Activated T-helper 1 cell treated with anti-CD3 and anti-CD28 coated beads, Interleukin-12 subunit alpha, Interleukin-12 subunit beta, Interleukin-2, Interleukin-4 antibody, amounts not matched to agents 30 ng/mL and 10 ng/mL and 1 ng/mL, durations not matched to agents 14 hours and 24 hours and 36 hours (primary cell): ENCODE data around the gene SLC48A1. TPM values are rescaled to one million over a fixed set of nuclear protein-coding genes. Genes with fewer than 3 reads are reported as not detected.

ENCODE experiments used
- DNase-seq: peaks from one replicate; pipeline ENCODE4 v3.0.0; 2021; ENCODE audit warnings: low spot score
- H3K27ac Mint-ChIP-seq: one replicate; pipeline ENCODE4 v1.8.0; 2021; ENCODE audit warnings: mild to moderate bottlenecking, mixed read lengths
- H3K27me3 Mint-ChIP-seq: one replicate; pipeline ENCODE4 v1.8.0; 2022; ENCODE audit warnings: mild to moderate bottlenecking, moderate library complexity, mixed read lengths; ENCODE audit not compliant: insufficient read depth
- H3K36me3 Mint-ChIP-seq: one replicate; pipeline ENCODE4 v1.8.0; 2021; ENCODE audit warnings: low read depth, mixed read lengths
- H3K4me1 Mint-ChIP-seq: one replicate; pipeline ENCODE4 v1.8.0; 2021; ENCODE audit warnings: low read depth, mixed read lengths
- H3K4me3 Mint-ChIP-seq: one replicate; pipeline ENCODE4 v1.8.0; 2021; ENCODE audit warnings: mild to moderate bottlenecking, moderate library complexity, mixed read lengths
- H3K9me3 Mint-ChIP-seq: one replicate; pipeline ENCODE4 v1.8.0; 2021; ENCODE audit warnings: mixed read lengths
- intact Hi-C: fragments of 100-400 bp; cut with micrococcal nuclease; formaldehyde crosslinking; loops from one replicate; pipeline ENCODE4 v1.15.1; 2024
- total RNA-seq: library from RNA; stranded (reverse); gene quantifications from 2 replicates; pipeline ENCODE4 v1.2.3, GENCODE V29; 2022

Gene SLC48A1
- total RNA-seq, 1 donor from 2014 or later: 12.7 TPM

DNA sequence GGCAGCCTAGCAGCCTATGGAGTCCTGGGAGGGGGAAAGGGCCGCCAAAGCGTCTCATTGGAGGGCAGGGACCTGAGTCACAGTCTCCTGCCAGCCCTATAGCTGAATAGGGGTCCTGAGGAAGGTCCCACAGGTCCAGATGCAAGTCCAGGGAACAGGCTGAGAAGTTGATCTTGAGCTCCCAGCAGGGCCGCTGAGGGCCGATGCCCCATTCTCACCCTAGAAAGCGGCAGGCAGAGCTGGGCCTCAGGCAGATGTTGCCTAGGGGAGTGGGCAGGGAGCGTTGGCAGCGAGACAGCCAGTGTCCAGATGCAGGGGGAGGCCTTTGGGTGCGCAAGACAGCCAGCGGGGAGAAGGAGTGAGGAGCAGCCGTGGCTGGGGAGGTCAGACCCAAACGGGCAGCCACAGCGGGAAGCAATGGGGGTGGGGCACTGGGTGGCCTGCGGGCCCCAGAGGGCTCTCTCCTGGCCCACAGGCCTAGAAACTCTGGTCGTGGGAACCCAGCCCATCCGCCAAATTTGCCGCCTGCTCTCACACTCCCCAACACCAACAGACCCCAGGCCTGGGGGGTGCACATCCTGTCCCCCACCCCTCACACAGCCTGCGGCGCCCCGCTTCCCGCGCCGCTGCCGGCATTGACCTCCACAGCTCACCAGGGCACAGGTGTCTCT, 45.6 kb downstream of the SLC48A1 start:
- H3K4me3 Mint-ChIP-seq: peak overlapping the region; percentile 96
- no peak for DNase-seq
- H3K4me1 Mint-ChIP-seq: peaks cover 78% of the 10 kb centered on the region
- peak overlapping the region; percentile 98 for H3K27ac Mint-ChIP-seq
- peaks cover 57% of the 10 kb centered on the region for H3K36me3 Mint-ChIP-seq
- peaks cover 3% of the 10 kb centered on the region for H3K9me3 Mint-ChIP-seq
- peaks cover 1% of the 10 kb centered on the region for H3K27me3 Mint-ChIP-seq
- intact Hi-C loops: loop anchor here (1.0 to 10.0 kb wide), 7 partner anchors 10 to 1604 kb away; partner anchors contain the start of gene RPAP3

DNA sequence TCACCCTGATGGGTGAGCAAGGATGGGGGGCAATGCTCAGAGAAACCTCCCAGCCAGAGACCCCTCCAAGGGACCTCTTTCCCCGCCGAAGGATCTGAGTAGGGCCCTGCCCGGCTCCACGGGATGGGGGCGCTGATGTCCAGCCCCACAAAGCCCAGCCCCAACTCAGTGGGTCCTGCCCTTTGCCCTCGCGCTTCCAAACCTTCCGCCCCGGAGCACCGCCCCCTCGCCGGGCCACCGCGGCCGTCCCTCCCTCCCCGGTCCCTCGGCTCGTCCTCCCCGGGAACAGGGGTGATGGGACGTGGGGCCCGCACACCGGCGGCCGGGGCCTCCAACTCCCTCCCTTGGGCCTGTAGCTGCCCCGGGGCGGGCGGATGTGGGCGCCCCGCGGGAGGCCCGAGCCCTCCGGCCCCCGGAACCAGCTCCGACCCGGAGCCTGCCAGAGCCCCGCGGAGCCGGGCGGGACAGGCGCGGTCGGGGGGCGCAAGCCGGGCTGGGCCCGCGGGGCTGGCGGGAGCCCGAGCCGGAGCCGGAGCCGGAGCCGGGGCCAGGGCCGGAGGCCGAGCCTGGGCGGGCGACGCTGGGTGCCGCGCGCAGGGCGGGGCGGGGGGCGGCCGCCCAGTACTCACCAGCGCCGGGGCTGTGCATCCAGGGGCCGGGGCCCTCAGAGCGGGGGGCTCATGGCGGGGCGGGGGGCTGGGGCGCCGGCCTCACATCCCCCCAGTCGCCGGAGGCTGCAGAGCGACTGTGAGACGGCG, 46.3 kb downstream of the SLC48A1 start:
- Mint-ChIP-seq H3K27ac (peak overlapping the region; percentile 98), H3K27me3 (peaks cover 1% of the 10 kb centered on the region), H3K9me3 (peaks cover 3% of the 10 kb centered on the region), H3K4me1 (peaks cover 78% of the 10 kb centered on the region), H3K36me3 (peaks cover 52% of the 10 kb centered on the region), H3K4me3 (peak overlapping the region; percentile 96)
- peak; percentile 54 for DNase-seq
- intact Hi-C loops: loop anchor here (1.0 to 10.0 kb wide), 7 partner anchors 11 to 1605 kb away; partner anchors contain the start of gene RPAP3

GRCh38 chr12:47819896-47820630, 47.0 kb downstream of the SLC48A1 start, which contains the start of gene HDAC7:
Gene HDAC7 (minus strand): TSS chr12:47819903. CDS start chr12:47819785, 118 bp downstream.
- DNase-seq: peak; percentile 54
- peaks cover 49% of the 10 kb centered on the region for H3K36me3 Mint-ChIP-seq
- H3K4me3 Mint-ChIP-seq: peak within 1 kb of the TSS; percentile 96
- peaks cover 78% of the 10 kb centered on the region for H3K4me1 Mint-ChIP-seq
- H3K27me3 Mint-ChIP-seq: peaks cover 1% of the 10 kb centered on the region
- H3K9me3 Mint-ChIP-seq: peaks cover under 1% of the 10 kb centered on the region
- H3K27ac Mint-ChIP-seq: peak within 1 kb of the TSS; percentile 98
- intact Hi-C loops: loop anchor here (1.0 to 10.0 kb wide), 7 partner anchors 12 to 1605 kb away; partner anchors contain the start of gene RPAP3

GRCh38 chr12:47820631-47821345, 47.8 kb downstream of the SLC48A1 start:
- peaks cover 43% of the 10 kb centered on the region for H3K36me3 Mint-ChIP-seq
- H3K4me3 Mint-ChIP-seq: peak overlapping the region; percentile 96
- H3K4me1 Mint-ChIP-seq: peaks cover 80% of the 10 kb centered on the region
- no peaks in the 10 kb centered on the region for H3K9me3 Mint-ChIP-seq
- intact Hi-C loops: no loop called here
- H3K27ac Mint-ChIP-seq: peak overlapping the region; percentile 98
- peaks cover 1% of the 10 kb centered on the region for H3K27me3 Mint-ChIP-seq
- no peak for DNase-seq

DNA sequence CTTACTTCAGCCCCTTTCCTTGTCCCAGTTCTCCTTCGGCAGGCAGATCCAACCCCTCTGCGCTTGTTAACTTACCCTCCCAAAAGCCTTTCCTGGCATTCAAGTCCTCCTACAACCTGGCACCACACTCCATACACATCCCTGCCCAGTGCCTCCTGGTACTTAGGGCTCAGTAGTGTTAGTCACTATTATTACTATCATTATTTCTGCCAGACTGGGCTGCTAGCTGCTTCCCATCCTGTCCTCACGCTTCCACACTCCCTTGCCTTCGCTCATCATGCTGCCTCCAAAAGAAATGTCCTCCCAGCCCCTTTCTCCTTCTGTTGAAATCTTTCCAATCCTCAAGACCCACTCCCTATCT, 48.3 kb downstream of the SLC48A1 start:
- Mint-ChIP-seq H3K27ac (peak overlapping the region; percentile 98), H3K4me3 (peak overlapping the region; percentile 96), H3K4me1 (peaks cover 81% of the 10 kb centered on the region), H3K27me3 (peaks cover 1% of the 10 kb centered on the region), H3K36me3 (peaks cover 39% of the 10 kb centered on the region), H3K9me3 (no peaks in the 10 kb centered on the region)
- no peak for DNase-seq
- intact Hi-C loops: no loop called here

DNA sequence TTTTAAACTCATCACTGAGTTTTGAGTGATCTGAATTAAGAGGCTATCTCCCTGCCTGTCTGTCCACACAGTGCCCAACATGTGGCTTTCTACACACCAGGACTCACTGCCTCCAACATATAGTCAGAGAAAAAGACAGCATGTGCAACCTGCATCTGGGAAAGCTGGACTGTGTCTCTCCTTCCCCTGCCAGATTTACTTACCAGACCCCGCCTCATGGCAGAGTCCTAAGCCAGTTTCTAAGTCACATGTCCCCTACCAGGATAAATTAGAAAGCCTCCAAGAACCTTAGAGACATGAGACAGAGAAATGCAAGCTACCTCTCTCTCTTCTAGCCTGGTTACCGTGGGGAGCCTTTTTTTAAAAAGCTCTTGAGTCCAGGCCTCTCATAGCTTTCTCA, 49.4 kb downstream of the SLC48A1 start:
- Mint-ChIP-seq H3K27ac (peak overlapping the region; percentile 75), H3K4me3 (peak overlapping the region; percentile 63), H3K9me3 (no peaks in the 10 kb centered on the region), H3K27me3 (peaks cover 1% of the 10 kb centered on the region), H3K36me3 (peaks cover 30% of the 10 kb centered on the region), H3K4me1 (peaks cover 80% of the 10 kb centered on the region)
- intact Hi-C loops: no loop called here
- DNase-seq: no peak

- Mint-ChIP-seq H3K9me3 (no peaks in the 10 kb centered on the region), H3K27me3 (peaks cover 1% of the 10 kb centered on the region)
- intact Hi-C loops: no loop called here
These were observed 49.8 kb downstream of the SLC48A1 start for GRCh38 chr12:47822863-47823262.

DNA sequence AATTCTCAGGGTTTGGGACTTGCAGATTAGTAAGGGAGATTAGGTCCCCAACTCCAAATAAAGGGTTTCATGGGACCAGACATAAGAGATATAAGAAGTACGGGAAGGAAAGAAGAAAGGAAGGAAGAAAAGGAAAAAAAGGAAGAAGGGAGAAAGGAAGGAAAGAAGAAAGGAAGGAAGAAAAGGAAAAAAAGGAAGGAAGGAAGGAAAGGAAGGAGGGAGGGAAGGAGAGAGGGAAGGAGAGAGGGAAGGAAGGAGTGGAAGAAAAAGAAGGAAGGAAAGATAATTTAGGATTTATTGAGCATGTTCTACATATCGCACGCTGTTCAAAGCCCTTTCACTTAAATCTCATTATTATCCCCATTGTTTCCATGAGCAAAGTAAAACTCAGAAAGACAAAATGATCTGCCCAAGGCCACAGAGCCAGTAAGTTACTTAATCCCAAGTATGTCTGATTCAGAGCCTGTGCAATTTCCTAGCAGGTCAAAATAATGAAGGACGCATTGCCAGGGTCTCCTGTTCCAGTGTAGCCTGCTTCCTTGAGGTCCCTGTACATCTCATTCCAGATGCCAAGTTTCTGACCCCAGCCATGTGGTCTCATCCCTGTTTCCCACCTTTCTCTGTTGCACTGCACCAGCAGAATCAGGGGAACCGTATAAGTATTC, 50.5 kb downstream of the SLC48A1 start:
- H3K36me3 Mint-ChIP-seq: peaks cover 19% of the 10 kb centered on the region
- no peaks in the 10 kb centered on the region for H3K9me3 Mint-ChIP-seq
- H3K27ac Mint-ChIP-seq: peak overlapping the region; percentile 78
- peaks cover 1% of the 10 kb centered on the region for H3K27me3 Mint-ChIP-seq
- intact Hi-C loops: no loop called here
- DNase-seq: no peak
- peak overlapping the region; percentile 10 for H3K4me3 Mint-ChIP-seq
- peaks cover 80% of the 10 kb centered on the region for H3K4me1 Mint-ChIP-seq

More at GRCh38 chr12:47822863-47823262, 49.8 kb downstream of the SLC48A1 start:
- peak overlapping the region; percentile 66 for H3K27ac Mint-ChIP-seq
- peaks cover 25% of the 10 kb centered on the region for H3K36me3 Mint-ChIP-seq
- H3K4me1 Mint-ChIP-seq: peaks cover 77% of the 10 kb centered on the region
- H3K4me3 Mint-ChIP-seq: peak overlapping the region; percentile 41
- no peak for DNase-seq

- H3K27me3 Mint-ChIP-seq: peaks cover 1% of the 10 kb centered on the region
- H3K36me3 Mint-ChIP-seq: peaks cover 15% of the 10 kb centered on the region
- peak overlapping the region; percentile 78 for H3K27ac Mint-ChIP-seq
- peaks cover 86% of the 10 kb centered on the region for H3K4me1 Mint-ChIP-seq
- H3K9me3 Mint-ChIP-seq: no peaks in the 10 kb centered on the region
- peak overlapping the region; percentile 5 for H3K4me3 Mint-ChIP-seq
- no peak for DNase-seq
- intact Hi-C loops: no loop called here
These were observed 51.2 kb downstream of the SLC48A1 start for GRCh38 chr12:47824198-47824597.

DNA sequence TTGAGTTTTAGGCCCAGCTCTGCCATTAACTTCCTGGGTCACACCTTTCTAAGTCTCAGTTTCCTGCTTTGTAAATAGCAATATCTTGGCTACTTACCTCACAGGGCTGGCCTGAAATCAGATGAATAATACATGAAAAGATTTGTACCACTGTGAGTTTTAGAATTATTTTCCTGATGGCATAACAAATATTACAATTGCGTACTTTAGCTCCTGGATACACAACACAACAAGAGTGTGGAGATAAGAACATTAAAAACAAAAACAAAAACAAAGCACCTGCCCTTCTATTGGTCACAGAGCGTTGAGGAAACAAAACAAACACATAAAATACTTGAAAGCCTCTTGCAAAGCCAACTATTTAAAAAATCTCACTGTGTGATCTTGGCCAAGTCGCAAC, 51.6 kb downstream of the SLC48A1 start:
- intact Hi-C loops: no loop called here
- Mint-ChIP-seq H3K27me3 (peaks cover 1% of the 10 kb centered on the region), H3K27ac (peak overlapping the region; percentile 78), H3K36me3 (peaks cover 15% of the 10 kb centered on the region), H3K4me1 (peaks cover 90% of the 10 kb centered on the region), H3K4me3 (no peak overlapping the region), H3K9me3 (no peaks in the 10 kb centered on the region)
- DNase-seq: no peak

DNA sequence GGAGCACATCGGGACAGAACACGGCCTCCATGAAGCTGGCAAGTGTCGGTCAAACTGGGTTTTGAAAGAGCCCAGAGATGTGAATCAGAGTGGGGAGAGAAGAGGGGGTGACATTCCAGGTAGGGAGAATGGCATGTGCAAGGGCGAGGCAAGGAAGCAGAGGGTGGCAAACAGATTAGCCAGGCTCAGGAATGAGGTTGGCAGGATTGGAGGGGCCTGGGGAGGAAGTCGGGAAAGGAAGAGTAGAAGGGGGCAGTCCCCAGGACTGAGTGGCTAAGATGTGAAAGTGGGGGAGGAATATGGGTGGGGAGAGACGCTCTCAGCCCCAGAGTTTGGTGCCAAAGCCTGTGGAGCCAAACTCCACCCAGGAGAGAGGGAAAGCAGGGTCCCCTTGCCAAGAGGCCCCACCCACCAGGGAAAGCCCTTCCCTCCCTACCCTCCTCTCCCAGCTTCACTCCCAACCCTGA, 52.2 kb downstream of the SLC48A1 start:
- Mint-ChIP-seq H3K27ac (peak overlapping the region; percentile 78), H3K4me1 (peaks cover 92% of the 10 kb centered on the region), H3K4me3 (peak overlapping the region; percentile 46), H3K36me3 (peaks cover 14% of the 10 kb centered on the region), H3K9me3 (no peaks in the 10 kb centered on the region), H3K27me3 (peaks cover 1% of the 10 kb centered on the region)
- no peak for DNase-seq
- intact Hi-C loops: no loop called here
